HCEC 1CT (cell line): ENCODE results near the gene RBBP6.

Experiments used
- DNase-seq: peaks from one replicate; pipeline ENCODE4 v3.0.0-alpha.2; 2017

RBBP6 gene

DNA sequence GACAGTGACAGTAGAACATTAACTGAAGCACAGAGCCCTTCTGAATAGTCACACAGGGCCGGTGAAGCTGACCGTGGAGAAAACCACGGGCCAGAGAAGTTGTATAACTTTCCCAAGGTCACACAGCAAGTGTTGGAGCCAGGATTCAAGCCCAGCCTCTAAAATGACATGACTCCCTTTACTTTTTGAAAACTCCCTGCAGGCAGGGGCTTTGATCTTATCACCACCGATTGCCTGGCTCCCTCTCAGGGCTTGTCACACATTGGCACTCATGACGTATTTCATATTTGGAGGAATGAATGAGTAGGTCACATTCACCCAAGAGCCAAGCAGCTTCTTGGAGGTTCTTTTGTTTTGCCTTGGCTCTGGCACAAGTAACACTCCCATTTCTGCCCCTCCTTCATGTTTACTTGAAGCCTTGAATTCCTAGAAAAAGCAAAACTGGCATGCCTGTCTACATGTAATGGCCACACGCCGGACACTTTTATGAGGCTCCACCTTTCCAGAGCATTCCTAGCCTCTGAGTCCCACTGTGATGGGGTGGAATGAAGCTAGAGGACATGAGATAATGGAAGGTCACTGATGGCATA is 13.3 kb upstream of the RBBP6 start:
- DNase-seq, result no peak

DNA sequence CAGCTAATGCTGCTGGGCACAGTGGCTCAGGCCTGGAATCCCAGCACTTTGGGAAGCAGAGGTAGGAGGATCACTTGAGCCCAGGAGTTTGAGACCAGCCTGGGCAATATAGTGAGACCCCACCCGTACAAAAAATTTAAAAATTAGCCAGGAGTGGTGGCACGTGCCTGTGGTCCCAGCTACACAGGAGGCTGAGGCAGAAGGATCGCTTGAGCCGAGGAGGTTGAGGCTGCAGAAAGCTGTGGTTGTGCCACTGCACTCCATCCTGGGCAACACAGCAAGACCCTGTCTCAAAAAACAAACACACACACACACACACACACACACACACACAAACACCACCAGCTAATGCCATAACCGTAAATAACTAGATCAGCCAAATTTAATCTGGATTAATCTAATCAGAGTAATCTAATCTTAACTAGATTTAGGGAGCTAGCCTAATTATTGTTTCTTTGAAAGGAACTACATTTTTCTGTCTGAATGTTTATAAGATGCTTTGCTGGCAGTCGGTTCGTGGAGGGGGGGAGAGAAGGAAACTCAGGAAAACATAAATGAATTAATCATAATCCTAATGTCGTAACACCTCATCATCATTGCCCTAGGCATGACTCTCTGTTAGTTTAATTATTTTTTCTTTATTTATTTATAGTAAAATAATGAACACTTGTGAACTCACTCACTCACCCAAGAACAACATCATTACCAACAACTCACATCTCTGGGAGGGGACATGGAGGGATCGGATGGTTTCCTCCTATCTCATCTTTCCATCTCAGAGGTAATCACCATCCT is 12.5 kb upstream of the RBBP6 start:
- no peak for DNase-seq

DNA sequence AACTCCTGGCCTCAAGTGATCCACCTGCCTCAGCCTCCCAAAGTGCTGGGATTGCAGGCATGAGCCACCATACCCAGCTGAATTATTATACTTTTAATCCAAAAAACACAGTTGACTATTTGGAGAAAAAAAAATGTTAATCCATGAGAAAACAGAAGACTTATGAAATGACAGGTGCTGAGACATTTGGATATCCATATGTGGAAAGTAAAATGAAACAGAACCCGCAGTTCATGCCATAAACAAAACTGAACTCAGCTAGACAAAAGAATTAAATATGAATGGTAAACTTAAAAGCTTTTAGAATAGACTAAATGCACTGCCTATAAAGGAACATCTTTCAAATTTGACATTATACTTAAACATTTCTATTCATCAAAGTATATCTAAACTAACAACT is 8.2 kb upstream of the RBBP6 start:
- DNase-seq, result no peak

DNA sequence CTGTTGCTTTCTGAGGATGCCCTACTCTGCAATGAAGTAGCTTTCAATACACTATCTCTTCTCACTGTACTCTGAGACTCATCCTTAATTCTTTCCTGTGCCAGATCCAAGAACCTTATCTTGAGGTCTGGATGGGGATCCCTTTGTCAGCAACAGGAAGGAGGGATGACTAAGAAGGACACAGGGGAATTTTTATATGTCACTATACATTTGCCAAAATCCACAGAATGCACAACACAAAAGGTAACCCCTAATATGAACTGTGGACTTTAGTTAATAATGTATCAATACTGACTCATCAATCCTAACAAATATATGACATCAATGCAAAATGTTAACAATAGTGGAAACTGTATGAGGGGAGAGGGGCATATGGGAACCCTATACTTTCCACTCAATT is 4.7 kb upstream of the RBBP6 start:
- DNase-seq, result no peak

DNA sequence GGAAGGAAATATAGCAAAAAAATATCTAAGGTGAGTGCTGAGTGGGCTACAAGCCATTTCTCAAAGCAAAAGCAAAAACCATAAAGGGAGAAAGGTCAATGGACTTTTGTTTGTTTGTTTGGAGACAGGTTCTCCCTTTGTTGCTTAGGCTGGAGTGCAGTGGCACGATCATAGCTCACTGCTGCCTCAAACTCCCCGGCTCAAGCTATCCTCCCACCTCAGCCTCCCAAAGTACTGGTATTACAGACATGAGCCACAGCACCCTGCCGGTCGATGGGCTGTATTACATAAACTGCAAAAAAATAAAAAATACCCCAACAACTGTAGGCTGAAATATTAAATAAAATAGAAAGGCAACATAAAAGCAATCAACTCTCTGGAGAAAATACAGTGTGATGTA is 3.5 kb upstream of the RBBP6 start:
- DNase-seq, result no peak

DNA sequence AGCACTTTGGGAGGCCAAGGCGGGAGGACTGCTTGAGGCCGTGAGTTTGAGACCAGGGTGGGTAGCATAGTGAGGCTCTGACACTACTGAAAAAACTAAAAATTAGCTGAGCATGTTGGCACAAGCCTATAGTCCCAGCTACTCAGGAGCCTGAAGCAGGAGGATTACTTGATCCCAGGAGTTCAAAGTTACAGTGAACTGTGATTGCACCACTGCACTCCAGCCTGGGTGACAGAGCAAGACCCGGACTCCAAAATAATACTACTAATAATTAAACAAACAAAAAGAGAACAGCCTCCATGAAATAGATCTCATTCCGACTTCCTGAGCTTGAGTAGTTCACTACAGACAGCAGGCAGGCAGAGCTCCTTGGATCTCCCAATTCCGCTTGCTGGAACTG is 2.7 kb upstream of the RBBP6 start:
- no peak for DNase-seq

DNA sequence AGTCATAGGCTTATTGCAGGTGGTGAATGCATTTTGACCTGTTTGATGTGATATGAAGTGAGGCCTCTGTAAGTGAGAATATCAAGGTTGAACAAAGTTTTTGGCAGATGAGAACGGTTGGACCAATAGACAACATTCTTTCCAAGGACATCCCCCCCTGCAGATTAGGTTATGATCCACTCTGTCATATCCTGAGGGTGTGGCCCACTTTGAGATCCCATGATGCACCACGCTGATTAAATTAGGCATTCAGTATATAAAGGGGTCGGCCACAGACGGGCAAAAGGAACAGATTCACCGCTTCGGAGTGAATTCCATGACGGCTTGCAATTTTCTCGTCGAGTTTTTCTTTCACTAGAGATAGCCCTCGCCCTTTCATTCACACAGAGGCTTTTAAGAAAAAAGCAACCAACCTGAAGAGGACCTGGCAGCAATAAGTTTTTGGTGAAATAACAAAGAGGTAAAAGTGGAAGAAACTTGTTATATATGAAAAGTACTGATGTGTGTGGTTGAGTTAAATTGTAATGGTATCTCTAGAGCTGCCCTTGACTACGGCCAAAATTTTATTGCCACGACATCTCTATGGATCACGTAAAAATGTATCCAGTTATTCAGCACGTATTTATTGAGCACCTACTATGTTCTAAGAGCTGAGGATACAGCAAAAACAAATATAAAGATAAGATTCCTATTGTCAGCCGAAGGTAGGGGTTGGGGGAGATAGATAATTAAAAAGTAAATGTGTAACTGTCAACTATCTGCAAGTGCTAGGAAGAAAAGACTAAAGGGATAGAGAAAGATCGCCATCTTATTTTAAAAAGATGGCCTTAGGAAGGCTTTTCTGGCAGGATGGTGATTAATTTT is 1.7 kb upstream of the RBBP6 start:
- DNase-seq, result no peak

DNA sequence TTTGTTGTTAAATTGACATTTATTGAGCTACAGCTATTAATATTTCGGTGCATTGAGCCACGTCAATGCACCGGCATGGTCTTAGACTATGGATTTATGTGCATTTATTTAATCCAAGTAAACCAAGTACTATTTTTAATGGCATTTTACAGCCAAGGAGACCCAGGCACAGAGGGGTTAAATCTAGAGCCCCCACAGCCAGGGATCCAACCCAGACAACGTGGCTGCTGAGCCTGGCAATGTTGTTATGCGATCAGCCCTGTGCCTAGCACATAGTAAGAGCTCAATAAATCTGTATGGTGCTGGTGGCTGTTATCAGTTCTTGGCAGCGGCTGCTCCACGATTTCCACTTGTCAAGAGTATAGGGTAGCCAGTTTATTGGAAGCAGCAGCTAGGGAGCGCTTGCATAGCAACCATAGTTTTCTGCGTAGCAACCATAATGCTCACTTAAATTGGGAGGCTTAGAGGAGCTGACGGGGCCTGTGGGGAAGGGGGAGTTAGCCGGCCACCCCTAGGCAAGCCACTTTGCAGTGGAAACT is 541 bp upstream of the RBBP6 start:
- DNase-seq, result peak; percentile 78

DNA sequence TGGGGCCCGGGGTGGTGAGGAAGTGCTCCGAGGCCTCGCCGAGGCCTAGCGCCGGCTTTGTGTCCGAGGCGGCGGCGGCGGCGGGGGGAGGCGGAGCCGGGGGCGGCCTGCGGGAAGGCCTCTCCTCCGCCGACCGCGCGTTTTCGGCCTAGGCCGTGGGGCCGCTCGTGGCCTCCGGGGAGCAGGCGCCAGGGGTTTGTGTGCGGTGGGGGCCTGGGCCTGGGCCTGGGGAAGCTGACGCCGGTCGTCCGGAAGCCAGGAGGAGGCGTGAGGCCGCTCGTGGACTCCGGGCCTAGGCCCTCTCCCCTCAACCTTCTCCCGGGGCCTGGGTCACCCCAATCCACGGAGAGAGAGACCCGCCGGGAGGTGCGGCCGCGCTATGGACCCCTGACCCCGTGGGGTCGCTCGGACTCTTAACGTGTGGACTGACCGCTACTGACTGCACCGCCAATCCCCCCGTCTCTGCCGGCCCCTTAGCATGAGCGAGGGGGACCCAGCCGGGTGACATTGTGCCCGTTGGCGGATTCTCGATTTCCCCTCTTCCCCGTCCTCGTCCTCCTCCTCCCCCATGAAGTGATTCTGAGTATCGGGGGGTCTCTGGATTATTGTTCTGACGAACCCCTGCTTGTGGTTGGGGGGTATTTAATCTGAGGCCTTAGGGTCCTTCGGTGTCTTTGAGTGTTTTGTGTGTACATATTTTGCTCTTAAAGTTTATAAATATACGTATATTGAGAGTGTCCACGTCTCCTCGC is 660 bp downstream of the RBBP6 start:
- peak; percentile 32 for DNase-seq

DNA sequence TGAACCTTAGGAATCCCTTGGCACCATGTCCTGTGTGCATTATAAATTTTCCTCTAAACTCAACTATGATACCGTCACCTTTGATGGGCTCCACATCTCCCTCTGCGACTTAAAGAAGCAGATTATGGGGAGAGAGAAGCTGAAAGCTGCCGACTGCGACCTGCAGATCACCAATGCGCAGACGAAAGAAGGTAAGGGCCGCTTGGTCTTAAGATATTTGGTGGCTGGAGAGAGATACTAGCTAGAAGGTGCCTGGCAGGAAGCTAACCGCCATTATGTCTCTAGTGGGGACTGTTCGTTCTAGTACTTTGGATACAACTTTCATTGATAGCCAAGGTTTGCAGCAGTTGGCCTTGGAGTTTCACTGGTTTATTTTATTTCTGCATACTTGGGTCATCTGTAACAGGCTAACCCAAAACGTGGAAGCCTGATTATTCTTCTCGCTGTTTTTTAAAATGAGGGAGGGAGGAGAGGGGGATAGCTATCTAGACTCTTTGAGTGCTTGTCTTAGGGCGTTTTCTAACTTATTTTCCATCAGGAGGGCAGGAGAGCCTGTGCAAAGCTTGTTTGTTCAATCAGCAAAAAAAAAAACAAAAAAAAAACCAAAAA is 1.3 kb downstream of the RBBP6 start:
- peak; percentile 27 for DNase-seq

DNA sequence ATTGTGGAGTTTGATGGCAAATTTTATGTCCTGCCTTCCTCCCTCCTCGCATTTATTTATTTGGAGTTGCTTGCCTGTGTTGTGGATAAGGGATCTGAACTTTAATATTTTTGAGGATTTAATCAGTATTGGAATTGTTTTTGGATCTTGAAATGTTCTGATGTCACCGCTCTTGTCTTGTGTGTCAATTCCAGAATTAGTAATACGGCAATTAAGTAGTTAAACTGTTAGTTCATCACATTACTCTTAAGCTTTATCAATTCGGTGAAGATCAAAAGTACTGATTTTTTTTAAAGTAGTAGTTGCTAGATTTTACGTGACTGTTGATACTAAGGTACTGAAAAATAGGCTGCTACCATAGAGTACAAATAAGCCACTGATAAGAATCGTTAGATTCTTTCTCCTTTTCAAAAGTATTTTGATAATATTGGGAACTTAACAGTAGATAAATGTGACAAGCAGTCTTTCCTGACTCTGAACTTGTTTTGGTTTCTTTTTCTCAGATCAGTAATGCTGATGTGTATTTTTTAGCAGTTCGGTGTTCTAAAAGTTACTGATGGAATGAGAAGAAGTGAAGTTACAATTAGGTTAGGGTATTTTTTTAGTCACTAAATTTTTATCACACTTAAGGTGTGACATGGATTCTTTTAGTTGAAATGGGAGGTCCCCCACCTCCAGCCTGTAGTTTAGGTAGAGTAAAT is 2.0 kb downstream of the RBBP6 start:
- no peak for DNase-seq

DNA sequence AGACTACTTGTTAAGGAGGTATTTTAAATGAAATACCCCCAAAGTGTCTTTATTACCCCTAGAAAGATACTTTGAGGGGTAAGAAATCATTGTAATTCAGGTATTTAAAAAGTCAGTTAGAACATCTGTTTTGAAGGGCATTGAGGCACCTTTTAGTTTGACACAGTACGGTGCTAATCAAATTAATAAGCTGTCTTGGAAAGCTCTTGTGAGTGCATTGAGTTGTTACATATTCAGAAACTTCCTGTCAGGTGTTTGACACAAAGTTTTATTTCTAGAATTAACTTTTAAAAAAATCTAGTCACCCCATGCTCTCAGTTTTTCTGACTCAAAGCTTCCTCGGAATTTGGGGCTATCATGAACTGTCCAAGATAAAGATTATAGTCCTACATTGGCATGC is 4.6 kb downstream of the RBBP6 start:
- DNase-seq, result no peak

DNA sequence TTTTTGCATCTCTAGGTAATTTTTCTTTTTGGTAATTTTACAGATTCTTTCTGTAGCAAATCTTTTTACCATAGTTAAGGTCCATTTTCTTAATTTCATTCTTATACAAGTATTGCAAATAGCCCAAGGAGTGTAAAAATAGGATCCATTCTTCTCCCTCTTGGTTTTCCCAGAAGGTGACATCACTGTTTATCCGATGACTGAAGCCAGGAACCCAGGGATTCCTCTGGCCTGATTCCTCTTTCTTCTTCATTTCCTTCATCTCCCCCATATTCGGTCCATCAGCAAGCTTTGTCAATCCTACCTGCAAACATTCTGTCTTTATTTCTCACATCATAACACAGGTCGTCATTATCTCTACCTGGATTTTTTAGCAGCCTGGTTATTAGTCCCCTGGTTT is 5.3 kb downstream of the RBBP6 start:
- DNase-seq, result peak; percentile 49

DNA sequence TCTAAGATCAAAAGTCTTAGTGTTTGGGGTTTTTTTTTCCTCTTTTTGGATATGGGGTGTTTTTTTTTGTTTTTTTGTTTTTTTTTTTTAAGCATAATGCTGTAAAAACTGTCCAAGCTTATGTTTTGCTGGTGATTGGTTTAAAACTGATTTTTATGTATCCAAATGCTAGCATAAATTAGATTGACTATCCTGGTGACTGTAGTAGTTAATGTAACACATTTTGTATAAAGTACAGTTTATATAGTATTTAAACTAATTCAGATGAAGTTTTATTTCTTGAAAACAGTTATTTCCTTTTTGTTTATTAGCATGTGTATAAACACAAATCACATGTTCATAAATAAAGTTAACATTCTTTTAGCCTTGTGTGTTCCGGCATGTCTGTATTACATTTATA is 10.9 kb downstream of the RBBP6 start:
- no peak for DNase-seq

DNA sequence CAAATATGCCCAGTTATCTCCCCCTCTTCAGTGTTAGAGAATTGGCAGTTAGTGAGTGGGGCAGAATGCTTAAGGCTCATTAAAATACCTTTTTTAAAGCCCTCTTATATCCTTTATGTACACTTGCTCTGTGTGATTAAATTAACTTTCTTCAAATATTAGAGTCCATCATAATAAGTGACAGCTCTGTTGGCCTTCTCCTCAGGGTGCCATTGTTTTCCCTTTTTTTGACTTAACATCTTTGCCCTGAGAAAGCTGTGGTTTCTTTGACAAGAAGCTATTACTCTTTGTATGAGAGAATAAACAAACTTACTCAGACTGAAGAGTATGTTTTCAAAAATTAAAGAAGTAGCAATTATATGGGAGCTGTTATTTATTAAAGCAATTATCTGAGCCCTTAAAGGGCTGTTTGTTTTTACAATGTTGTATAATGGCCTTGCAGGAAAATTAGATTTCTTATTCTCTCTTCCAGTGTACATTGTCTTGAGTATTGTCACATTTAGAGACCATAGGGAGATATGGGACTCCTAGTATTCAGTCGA is 13.4 kb downstream of the RBBP6 start:
- DNase-seq, result no peak

DNA sequence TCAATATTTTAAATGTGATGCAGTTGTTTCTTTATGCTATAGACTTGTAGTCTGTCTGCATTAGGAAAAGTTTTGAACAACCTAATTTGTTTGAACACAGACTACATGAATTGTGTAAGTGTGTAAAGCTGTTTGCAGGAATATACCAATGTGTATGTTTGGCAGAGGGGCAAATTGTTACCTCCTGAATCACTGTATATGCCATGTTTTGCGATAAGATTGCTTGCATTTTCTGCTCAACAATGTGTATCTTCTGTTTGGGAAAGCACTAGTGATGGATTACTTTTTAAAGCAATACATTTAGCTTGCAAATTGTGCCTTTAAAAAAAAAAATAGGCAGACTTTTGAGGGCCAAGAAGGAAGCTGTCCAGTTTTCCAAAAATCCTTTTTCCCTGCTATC is 14.6 kb downstream of the RBBP6 start:
- no peak for DNase-seq

DNA sequence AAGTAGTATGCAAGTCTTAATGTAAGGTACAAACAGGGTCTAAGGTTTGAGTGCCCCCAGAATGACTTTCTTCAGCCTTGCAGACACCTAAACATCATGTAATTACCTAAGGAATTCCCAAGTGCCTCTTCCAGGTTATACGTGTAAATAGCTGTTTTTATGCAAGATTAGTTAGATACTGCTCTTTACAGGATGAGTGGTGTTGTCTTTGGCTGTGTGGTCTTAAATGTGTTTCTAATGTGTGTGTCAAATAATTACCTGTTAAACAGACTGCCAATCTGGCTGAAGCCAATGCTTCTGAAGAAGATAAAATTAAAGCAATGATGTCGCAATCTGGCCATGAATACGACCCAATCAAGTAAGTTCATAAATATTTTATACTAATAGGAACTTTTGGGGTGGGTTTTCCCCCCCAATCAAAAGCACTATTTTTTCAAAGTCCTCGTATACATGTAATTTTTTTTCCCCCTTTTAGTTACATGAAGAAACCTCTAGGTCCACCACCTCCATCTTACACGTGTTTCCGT is 16.0 kb downstream of the RBBP6 start:
- DNase-seq, result no peak

DNA sequence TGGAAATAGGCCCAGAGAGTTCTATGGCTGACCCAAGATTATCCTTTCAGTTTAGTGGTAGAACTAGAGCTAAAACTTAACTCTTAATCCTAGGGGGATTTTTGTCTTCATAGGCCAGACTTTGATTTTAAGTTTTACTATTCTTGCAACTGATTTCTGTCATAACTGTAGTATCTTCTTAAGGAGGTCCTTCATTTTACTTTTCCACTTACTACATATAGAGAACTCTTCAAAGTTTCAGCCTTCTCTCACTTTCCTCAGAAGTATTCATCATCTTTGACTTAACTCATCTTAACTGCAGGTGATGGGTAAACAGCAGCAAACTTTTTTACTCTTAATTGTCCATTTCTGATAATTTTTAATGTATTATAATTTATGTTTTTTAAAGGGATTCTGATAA is 23.4 kb downstream of the RBBP6 start:
- no peak for DNase-seq

DNA sequence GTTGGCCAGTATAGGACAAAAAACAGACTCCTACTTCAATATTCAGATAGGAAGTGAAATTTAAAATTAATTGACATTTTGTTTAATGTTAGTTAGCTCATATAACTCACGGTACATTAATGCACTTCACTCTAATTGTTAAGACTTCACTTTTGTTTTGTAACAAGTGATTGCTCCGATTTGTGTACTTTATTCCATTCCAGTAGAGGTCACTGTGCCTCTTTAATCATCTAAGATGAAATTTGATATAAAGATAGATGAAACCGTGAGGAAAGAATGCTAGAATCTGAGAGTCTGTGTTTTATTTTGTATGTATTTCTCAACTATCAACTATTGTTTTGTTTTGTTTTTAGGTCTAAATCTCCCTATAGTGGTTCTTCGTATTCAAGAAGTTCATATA is 29.0 kb downstream of the RBBP6 start:
- peak; percentile 41 for DNase-seq

DNA sequence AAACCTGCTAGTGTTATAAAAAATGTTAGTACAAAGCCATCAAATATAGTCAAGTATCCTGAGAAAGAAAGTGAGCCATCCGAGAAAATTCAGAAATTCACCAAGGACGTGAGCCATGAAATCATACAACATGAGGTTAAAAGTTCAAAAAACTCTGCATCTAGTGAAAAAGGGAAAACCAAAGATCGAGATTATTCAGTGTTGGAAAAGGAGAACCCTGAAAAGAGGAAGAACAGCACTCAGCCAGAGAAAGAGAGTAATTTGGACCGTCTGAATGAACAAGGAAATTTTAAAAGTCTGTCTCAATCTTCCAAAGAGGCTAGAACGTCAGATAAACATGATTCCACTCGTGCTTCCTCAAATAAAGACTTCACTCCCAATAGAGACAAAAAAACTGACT is 31.7 kb downstream of the RBBP6 start:
- no peak for DNase-seq

DNA sequence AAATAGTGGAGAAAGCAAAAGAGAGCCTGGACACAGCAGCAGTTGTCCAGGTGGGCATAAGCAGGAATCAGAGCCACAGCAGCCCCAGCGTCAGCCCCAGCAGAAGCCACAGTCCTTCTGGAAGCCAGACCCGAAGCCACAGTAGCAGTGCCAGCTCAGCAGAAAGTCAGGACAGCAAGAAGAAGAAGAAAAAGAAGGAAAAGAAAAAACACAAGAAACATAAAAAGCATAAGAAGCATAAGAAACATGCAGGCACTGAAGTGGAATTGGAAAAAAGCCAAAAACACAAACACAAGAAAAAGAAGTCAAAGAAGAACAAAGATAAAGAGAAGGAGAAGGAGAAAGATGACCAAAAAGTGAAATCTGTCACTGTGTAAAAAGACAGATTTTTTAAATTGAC is 32.7 kb downstream of the RBBP6 start:
- DNase-seq, result no peak
